Stimulated activated CD8-positive, alpha-beta memory T cell treated with anti-CD3 and anti-CD28 coated beads, Interleukin-15, amount 100 ng/mL, for 48 hours (primary cell): ENCODE measurements around the gene METTL4.

ENCODE experiments used
- DNase-seq, 2 donors: peaks; one replicate each; pipeline ENCODE4 v3.0.0-alpha.2; 2020; ENCODE audit warnings: low read depth in 2 of 2

METTL4 gene

GRCh38 chr18:2515908-2516625 lies 55.2 kb downstream of the METTL4 start:
- no peak for DNase-seq

- DNase-seq: no peak
Observed at GRCh38 chr18:2515171-2515787, 56.0 kb downstream of the METTL4 start.

GRCh38 chr18:2513616-2514015 lies 57.7 kb downstream of the METTL4 start:
- DNase-seq: no peak

- DNase-seq: no peak
Observed at GRCh38 chr18:2512059-2512458, 59.2 kb downstream of the METTL4 start.

GRCh38 chr18:2511451-2511850 lies 59.9 kb downstream of the METTL4 start:
- no peak for DNase-seq

GRCh38 chr18:2510416-2510815 lies 60.9 kb downstream of the METTL4 start:
- no peak for DNase-seq

GRCh38 chr18:2508678-2509077 lies 62.6 kb downstream of the METTL4 start:
- no peak for DNase-seq

GRCh38 chr18:2508155-2508554 lies 63.1 kb downstream of the METTL4 start:
- no peak for DNase-seq

GRCh38 chr18:2504642-2505041 lies 66.7 kb downstream of the METTL4 start:
- no peak for DNase-seq

GRCh38 chr18:2502880-2503279 lies 68.4 kb downstream of the METTL4 start:
- no peak for DNase-seq

- no peak for DNase-seq
Observed at GRCh38 chr18:2502394-2502793, 68.9 kb downstream of the METTL4 start.

- DNase-seq: no peak
Observed at GRCh38 chr18:2497797-2498196, 73.5 kb downstream of the METTL4 start.

GRCh38 chr18:2495381-2495780 lies 75.9 kb downstream of the METTL4 start:
- DNase-seq: no peak

- no peak for DNase-seq
Observed at GRCh38 chr18:2494921-2495320, 76.4 kb downstream of the METTL4 start.
